NCI-H226 (cell line): ENCODE measurements around the gene PCDHB3.
"Not testable (repeated sequence)": the region's sequence is repeated elsewhere in the genome, so short reads cannot be mapped to it uniquely, and the experiment has no call there.

Experiments
- DNase-seq: peaks from one replicate; pipeline ENCODE4 v3.0.0-alpha.2; 2015

PCDHB3 gene

DNA sequence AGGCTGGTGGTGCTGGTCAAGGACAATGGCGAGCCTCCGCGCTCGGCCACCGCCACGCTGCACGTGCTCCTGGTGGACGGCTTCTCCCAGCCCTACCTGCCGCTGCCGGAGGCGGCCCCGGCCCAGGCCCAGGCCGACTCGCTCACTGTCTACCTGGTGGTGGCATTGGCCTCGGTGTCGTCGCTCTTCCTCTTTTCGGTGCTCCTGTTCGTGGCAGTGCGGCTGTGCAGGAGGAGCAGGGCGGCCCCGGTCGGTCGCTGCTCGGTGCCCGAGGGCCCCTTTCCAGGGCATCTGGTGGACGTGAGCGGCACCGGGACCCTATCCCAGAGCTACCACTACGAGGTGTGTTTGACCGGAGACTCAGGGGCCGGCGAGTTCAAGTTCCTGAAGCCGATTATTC is 37.1 kb downstream of the PCDHB3 start:
- DNase-seq: not testable (repeated sequence)

DNA sequence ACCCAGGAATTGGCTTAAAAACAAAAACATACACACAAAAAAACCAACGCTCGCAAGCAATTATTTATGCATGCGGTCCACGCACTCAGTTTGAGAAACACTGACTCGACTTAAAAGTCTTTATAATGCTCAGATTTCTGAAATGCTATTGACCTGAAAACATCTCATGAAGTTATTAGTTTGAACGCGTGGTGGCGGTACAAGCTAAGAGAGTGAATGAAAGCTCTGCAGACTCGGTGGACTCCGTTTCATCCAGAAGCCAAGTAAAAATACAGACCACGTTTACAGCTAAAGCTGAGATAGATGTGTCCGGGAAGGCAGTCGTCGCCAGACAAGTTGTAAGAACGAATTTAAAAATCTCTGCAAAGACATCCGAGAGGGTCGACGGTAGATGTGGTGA is 49.5 kb downstream of the PCDHB3 start, which contains the start of gene PCDHB6:
TSS of gene PCDHB6 (plus strand) at position 246 of the 400 bp plus-strand sequence. CDS start 201 bp downstream, outside the sequence.
- DNase-seq: no peak

DNA sequence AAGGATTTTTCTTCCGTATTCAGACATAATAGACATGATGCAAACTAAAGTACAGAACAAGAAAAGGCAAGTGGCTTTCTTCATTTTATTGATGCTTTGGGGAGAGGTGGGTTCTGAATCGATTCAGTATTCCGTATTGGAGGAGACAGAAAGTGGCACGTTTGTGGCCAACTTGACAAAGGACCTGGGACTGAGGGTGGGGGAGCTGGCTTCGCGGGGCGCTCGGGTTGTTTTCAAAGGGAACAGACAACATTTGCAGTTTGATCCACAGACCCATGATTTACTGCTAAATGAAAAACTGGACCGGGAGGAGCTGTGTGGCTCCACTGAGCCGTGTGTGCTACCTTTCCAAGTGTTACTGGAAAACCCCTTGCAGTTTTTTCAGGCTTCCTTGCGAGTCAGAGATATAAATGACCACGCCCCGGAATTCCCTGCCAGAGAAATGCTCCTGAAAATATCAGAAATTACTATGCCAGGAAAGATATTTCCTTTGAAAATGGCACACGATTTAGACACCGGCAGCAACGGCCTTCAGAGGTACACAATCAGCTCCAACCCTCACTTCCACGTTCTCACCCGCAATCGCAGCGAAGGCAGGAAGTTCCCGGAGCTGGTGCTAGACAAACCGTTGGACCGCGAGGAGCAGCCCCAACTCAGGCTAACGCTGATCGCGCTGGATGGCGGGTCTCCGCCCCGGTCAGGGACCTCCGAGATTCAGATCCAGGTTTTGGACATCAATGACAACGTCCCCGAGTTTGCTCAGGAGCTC is 50.1 kb downstream of the PCDHB3 start:
- DNase-seq: peak; percentile 5

DNA sequence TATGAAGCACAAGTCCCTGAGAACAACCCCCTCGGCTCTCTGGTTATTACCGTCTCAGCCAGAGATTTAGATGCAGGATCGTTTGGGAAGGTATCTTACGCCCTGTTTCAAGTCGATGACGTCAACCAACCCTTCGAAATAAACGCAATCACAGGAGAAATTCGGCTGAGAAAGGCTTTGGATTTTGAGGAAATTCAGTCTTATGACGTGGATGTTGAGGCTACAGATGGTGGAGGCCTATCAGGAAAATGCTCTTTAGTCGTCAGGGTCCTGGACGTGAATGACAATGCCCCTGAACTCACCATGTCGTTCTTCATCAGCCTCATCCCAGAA is 50.7 kb downstream of the PCDHB3 start:
- DNase-seq: no peak

DNA sequence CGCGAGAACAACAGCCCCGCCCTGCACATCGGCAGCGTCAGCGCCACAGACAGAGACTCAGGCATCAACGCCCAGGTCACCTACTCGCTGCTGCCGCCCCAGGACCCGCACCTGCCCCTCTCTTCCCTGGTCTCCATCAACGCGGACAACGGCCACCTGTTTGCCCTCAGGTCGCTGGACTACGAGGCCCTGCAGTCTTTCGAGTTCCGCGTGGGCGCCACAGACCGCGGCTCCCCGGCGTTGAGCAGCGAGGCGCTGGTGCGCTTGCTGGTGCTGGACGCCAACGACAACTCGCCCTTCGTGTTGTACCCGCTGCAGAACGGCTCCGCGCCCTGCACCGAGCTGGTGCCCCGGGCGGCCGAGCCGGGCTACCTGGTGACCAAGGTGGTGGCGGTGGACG is 51.4 kb downstream of the PCDHB3 start:
- not testable (repeated sequence) for DNase-seq

DNA sequence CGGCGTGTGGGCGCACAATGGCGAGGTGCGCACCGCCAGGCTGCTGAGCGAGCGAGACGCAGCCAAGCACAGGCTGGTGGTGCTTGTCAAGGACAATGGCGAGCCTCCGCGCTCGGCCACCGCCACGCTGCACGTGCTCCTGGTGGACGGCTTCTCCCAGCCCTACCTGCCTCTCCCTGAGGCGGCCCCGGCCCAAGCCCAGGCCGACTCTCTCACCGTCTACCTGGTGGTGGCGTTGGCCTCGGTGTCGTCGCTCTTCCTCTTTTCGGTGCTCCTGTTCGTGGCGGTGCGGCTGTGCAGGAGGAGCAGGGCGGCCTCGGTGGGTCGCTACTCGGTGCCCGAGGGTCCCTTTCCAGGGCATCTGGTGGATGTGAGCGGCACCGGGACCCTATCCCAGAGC is 51.8 kb downstream of the PCDHB3 start:
- DNase-seq: not testable (repeated sequence)
